Suprapubic skin (tissue), 4 donors: ENCODE data around the gene LILRA6. TPM values are rescaled to one million over a fixed set of nuclear protein-coding genes. Genes with fewer than 3 reads are reported as not detected.
"Not testable (repeated sequence)": the region's sequence is repeated elsewhere in the genome, so short reads cannot be mapped to it uniquely, and the experiment has no call there.

Experiments used
- DNase-seq, 2 donors: peaks; one replicate each; pipeline ENCODE4 v3.0.0-alpha.2; 2019; ENCODE audit warnings: low spot score in 2 of 2
- H3K27ac ChIP-seq: fragments of 200-600 bp; sonication (generic); one replicate; pipeline ENCODE4 v1.5.1; 2019
- H3K27me3 ChIP-seq: fragments of 200-600 bp; sonication (generic); one replicate; pipeline ENCODE4 v1.5.1; 2019
- H3K36me3 ChIP-seq: fragments of 200-600 bp; sonication (generic); one replicate; pipeline ENCODE4 v1.5.1; 2019
- H3K4me1 ChIP-seq: fragments of 200-600 bp; sonication (generic); one replicate; pipeline ENCODE4 v1.5.1; 2019
- H3K4me3 ChIP-seq: fragments of 200-600 bp; sonication (generic); one replicate; pipeline ENCODE4 v1.5.1; 2019; ENCODE audit warnings: mild to moderate bottlenecking
- H3K9me3 ChIP-seq: fragments of 200-600 bp; sonication (generic); one replicate; pipeline ENCODE4 v1.5.1; 2019
- CTCF ChIP-seq, 2 donors: fragments of 200-600 bp in 1 of 2; fragments of 450-650 bp in 1 of 2; sonication (generic) in 1 of 2; IDR thresholded peaks; one replicate each; pipeline ENCODE4 v1.5.1; 2016 to 2019; ENCODE audit warnings: antibody characterized with exemption in 2 of 2, mild to moderate bottlenecking in 1 of 2, moderate library complexity in 1 of 2
- EP300 ChIP-seq: sonication (generic); formaldehyde crosslinking; IDR thresholded peaks from one replicate; pipeline ENCODE4 v1.6.1; 2017; ENCODE audit warnings: antibody characterized with exemption
- POLR2A ChIP-seq, 2 donors: fragments of 450-650 bp; IDR thresholded peaks; one replicate each; pipeline ENCODE4 v1.6.1; 2017; ENCODE audit warnings: antibody characterized with exemption in 2 of 2, mild to moderate bottlenecking in 2 of 2, moderate library complexity in 2 of 2
- POLR2AphosphoS5 ChIP-seq, 3 donors: sonication (generic); formaldehyde crosslinking; IDR thresholded peaks; one replicate each; pipeline ENCODE4 v1.6.1; 2017; ENCODE audit warnings: antibody characterized with exemption in 3 of 3
- WGBS: methylation state at CpG from one replicate; pipeline ENCODE4 v1.1.5; 2018; 5-methylcytosine and 5-hydroxymethylcytosine counted together
- total RNA-seq, 4 donors: library from RNA; depleted of rRNA; stranded (reverse); fragments of >200 nt; gene quantifications; one replicate each; pipeline ENCODE4 v1.1.0, GENCODE V29; 2016

LILRA6 gene
- total RNA-seq, 4 donors from 2014 or later, result 0.51 TPM; not detected in 3

DNA sequence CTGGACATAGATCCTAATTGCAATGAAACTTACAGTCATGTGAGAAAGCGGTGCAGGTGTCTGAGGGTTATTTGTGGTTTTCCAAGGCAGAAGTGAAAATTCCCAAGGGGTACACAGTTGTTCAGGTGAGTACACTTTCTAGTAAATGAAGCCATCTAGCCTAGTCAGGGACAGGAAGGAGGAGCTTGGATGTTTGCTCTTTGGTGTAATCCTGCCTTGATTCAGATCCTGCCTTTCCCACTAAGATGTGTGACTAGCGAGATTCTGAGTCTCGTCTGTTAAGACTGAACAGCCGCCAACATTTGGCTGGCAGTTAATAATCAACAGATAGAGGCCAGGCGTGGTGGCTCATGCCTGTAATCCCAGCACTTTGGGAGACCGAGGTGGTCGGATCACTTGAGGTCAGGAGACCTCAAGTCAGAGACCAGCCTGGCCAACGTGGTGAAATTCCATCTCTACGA lies 39.4 kb downstream of the LILRA6 start:
- DNase-seq, result no peak
- no peaks in the 10 kb centered on the region for H3K9me3 ChIP-seq
- H3K27ac ChIP-seq, result no peak overlapping the region
- TF ChIP-seq POLR2AphosphoS5 (IDR thresholded peaks at IDR 0.05) (no peak), EP300 (no peak), CTCF (IDR thresholded peaks at IDR 0.05) (no peak), POLR2A (IDR thresholded peaks at IDR 0.05) (no peak)
- H3K4me3 ChIP-seq, result no peak overlapping the region
- 55% methylated on average over 9 of the region's 9 CpGs for WGBS
- peaks cover 61% of the 10 kb centered on the region for H3K36me3 ChIP-seq
- H3K4me1 ChIP-seq, result peaks cover 70% of the 10 kb centered on the region
- no peaks in the 10 kb centered on the region for H3K27me3 ChIP-seq

- no peaks in the 10 kb centered on the region for H3K27me3 ChIP-seq
- DNase-seq, result no peak
- WGBS, result 67% methylated on average over 13 of the region's 13 CpGs
- TF ChIP-seq POLR2AphosphoS5 (IDR thresholded peaks at IDR 0.05), result no peak
- no peak for TF ChIP-seq CTCF (IDR thresholded peaks at IDR 0.05)
- no peak for TF ChIP-seq POLR2A (IDR thresholded peaks at IDR 0.05)
- TF ChIP-seq EP300, result no peak
- peaks cover 64% of the 10 kb centered on the region for H3K4me1 ChIP-seq
- H3K4me3 ChIP-seq, result peak overlapping the region; percentile 78
- H3K27ac ChIP-seq, result no peak overlapping the region
- peaks cover 49% of the 10 kb centered on the region for H3K36me3 ChIP-seq
- no peaks in the 10 kb centered on the region for H3K9me3 ChIP-seq
Measured at GRCh38 chr19:54201980-54202379, 40.6 kb downstream of the LILRA6 start.

GRCh38 chr19:54201172-54201701 lies 41.4 kb downstream of the LILRA6 start:
- H3K4me3 ChIP-seq, result peak overlapping the region; percentile 78
- H3K27ac ChIP-seq, result peak overlapping the region; percentile 95
- WGBS, result 0% methylated on average over 7 of the region's 28 CpGs
- DNase-seq, result no peak
- no peaks in the 10 kb centered on the region for H3K9me3 ChIP-seq
- H3K36me3 ChIP-seq, result peaks cover 42% of the 10 kb centered on the region
- no peaks in the 10 kb centered on the region for H3K27me3 ChIP-seq
- peaks cover 56% of the 10 kb centered on the region for H3K4me1 ChIP-seq
- TF ChIP-seq CTCF (IDR thresholded peaks at IDR 0.05) (no peak), POLR2AphosphoS5 (IDR thresholded peaks at IDR 0.05) (no peak), EP300 (no peak), POLR2A (IDR thresholded peaks at IDR 0.05) (no peak)

DNA sequence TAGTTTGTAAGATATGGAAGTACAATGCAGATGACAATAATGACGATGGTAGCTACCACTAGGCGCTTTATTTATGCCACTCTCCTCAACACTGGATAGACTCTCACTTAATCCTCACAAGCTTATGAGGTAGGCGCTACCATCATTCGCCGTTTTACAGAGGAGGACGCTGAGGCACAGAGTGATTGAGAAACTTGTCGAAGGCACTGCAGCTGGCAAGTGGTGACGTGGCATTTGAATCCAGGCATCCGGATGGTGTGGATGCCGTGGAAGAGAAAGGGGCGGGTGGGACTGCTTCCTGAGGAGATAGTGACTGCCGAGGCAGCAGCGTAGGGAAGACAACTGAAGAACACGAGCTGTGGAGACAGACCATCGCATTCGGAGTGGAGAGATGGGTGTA lies 43.2 kb downstream of the LILRA6 start:
- WGBS, result 94% methylated on average over 16 of the region's 16 CpGs
- no peak for DNase-seq
- peaks cover 24% of the 10 kb centered on the region for H3K36me3 ChIP-seq
- H3K4me3 ChIP-seq, result no peak overlapping the region
- H3K27me3 ChIP-seq, result no peaks in the 10 kb centered on the region
- TF ChIP-seq CTCF (IDR thresholded peaks at IDR 0.05) (no peak), POLR2A (IDR thresholded peaks at IDR 0.05) (no peak), POLR2AphosphoS5 (IDR thresholded peaks at IDR 0.05) (no peak), EP300 (no peak)
- H3K4me1 ChIP-seq, result peaks cover 38% of the 10 kb centered on the region
- no peaks in the 10 kb centered on the region for H3K9me3 ChIP-seq
- no peak overlapping the region for H3K27ac ChIP-seq

- Histone ChIP-seq H3K27ac (no peak overlapping the region), H3K4me3 (no peak overlapping the region), H3K27me3 (no peaks in the 10 kb centered on the region), H3K9me3 (no peaks in the 10 kb centered on the region), H3K4me1 (peaks cover 20% of the 10 kb centered on the region), H3K36me3 (peaks cover 17% of the 10 kb centered on the region)
- no peak for TF ChIP-seq POLR2A (IDR thresholded peaks at IDR 0.05)
- TF ChIP-seq EP300, result no peak
- 67% methylated on average over 3 of the region's 3 CpGs for WGBS
- no peak for DNase-seq
Measured at GRCh38 chr19:54197121-54197520, 45.5 kb downstream of the LILRA6 start.

DNA sequence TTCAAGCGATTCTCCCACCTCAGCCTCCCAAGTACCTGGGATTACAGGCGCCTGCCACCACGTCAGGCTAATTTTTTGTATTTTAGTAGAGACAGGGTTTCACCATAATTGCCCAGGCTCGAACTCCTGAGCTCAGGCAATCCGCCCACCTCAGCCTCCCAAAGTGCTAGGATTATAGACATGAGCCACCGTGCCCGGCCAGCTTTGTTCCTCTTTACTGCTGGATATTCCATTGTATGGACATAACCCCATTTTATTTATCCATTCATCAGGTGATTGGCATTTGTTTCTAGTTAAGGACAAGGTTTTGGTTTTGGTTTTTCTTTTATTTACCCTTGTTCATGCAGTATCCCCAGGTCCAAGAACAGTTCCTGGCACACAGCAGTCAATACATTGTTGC lies 46.1 kb downstream of the LILRA6 start:
- 94% methylated on average over 7 of the region's 7 CpGs for WGBS
- no peak overlapping the region for H3K27ac ChIP-seq
- H3K4me1 ChIP-seq, result peaks cover 20% of the 10 kb centered on the region
- no peak for DNase-seq
- H3K4me3 ChIP-seq, result no peak overlapping the region
- no peaks in the 10 kb centered on the region for H3K9me3 ChIP-seq
- no peak for TF ChIP-seq CTCF (IDR thresholded peaks at IDR 0.05)
- no peak for TF ChIP-seq POLR2A (IDR thresholded peaks at IDR 0.05)
- TF ChIP-seq EP300, result no peak
- TF ChIP-seq POLR2AphosphoS5 (IDR thresholded peaks at IDR 0.05), result no peak
- no peaks in the 10 kb centered on the region for H3K27me3 ChIP-seq
- peaks cover 16% of the 10 kb centered on the region for H3K36me3 ChIP-seq

GRCh38 chr19:54194463-54194862 lies 48.1 kb downstream of the LILRA6 start:
- not testable (repeated sequence) for H3K4me3 ChIP-seq, H3K27ac ChIP-seq, H3K9me3 ChIP-seq, DNase-seq, H3K27me3 ChIP-seq
- Histone ChIP-seq H3K4me1 (peaks cover 12% of the 10 kb centered on the region), H3K36me3 (peaks cover 16% of the 10 kb centered on the region)
- 95% methylated on average over 12 of the region's 12 CpGs for WGBS
